ENCODE results near the gene EYS.
"Not testable (repeated sequence)": the region's sequence is repeated elsewhere in the genome, so short reads cannot be mapped to it uniquely, and the experiment has no call there.

Gene EYS

GRCh38 chr6:63788569-63788968, 1918.5 kb downstream of the EYS start:
- no peak for DNase-seq (ENCODE audit: low read depth)

- DNase-seq (ENCODE audit: low read depth) = no peak
Observed at GRCh38 chr6:63787021-63787420, 1920.0 kb downstream of the EYS start.

GRCh38 chr6:63785006-63785405, 1922.0 kb downstream of the EYS start:
- no peak for DNase-seq (ENCODE audit: low read depth)

GRCh38 chr6:63783096-63783495, 1923.9 kb downstream of the EYS start:
- DNase-seq (ENCODE audit: low read depth) = no peak

- no peak for DNase-seq (ENCODE audit: low read depth)
Observed at GRCh38 chr6:63774961-63775360, 1932.1 kb downstream of the EYS start.

- no peak for DNase-seq (ENCODE audit: low read depth)
Observed at GRCh38 chr6:63773200-63773599, 1933.8 kb downstream of the EYS start.

- DNase-seq (ENCODE audit: low read depth) = no peak
Observed at GRCh38 chr6:63765828-63766227, 1941.2 kb downstream of the EYS start.

GRCh38 chr6:63764318-63764916, 1942.6 kb downstream of the EYS start:
- no peak for DNase-seq (ENCODE audit: low read depth)

- no peak for DNase-seq (ENCODE audit: low read depth)
Observed at GRCh38 chr6:63760199-63760598, 1946.8 kb downstream of the EYS start.

- DNase-seq (ENCODE audit: low read depth) = no peak
Observed at GRCh38 chr6:63759605-63760105, 1947.4 kb downstream of the EYS start.

GRCh38 chr6:63757826-63758225, 1949.2 kb downstream of the EYS start:
- no peak for DNase-seq (ENCODE audit: low read depth)

GRCh38 chr6:63757275-63757674, 1949.8 kb downstream of the EYS start:
- DNase-seq (ENCODE audit: low read depth) = not testable (repeated sequence)

- no peak for DNase-seq (ENCODE audit: low read depth)
Observed at GRCh38 chr6:63750400-63750799, 1956.6 kb downstream of the EYS start.

- DNase-seq (ENCODE audit: low read depth) = no peak
Observed at GRCh38 chr6:63745784-63746183, 1961.2 kb downstream of the EYS start.

- DNase-seq (ENCODE audit: low read depth) = no peak
Observed at GRCh38 chr6:63744810-63745209, 1962.2 kb downstream of the EYS start.

- no peak for DNase-seq (ENCODE audit: low read depth)
Observed at GRCh38 chr6:63743691-63744090, 1963.3 kb downstream of the EYS start.

- DNase-seq (ENCODE audit: low read depth) = no peak
Observed at GRCh38 chr6:63742060-63742459, 1965.0 kb downstream of the EYS start.

GRCh38 chr6:63740709-63741108, 1966.3 kb downstream of the EYS start:
- no peak for DNase-seq (ENCODE audit: low read depth)

GRCh38 chr6:63739094-63739687, 1967.8 kb downstream of the EYS start:
- no peak for DNase-seq (ENCODE audit: low read depth)

- not testable (repeated sequence) for DNase-seq (ENCODE audit: low read depth)
Observed at GRCh38 chr6:63738190-63738589, 1968.8 kb downstream of the EYS start.

GRCh38 chr6:63734923-63735322, 1972.1 kb downstream of the EYS start:
- no peak for DNase-seq (ENCODE audit: low read depth)

- no peak for DNase-seq (ENCODE audit: low read depth)
Observed at GRCh38 chr6:63732336-63732735, 1974.7 kb downstream of the EYS start.

- DNase-seq (ENCODE audit: low read depth) = no peak
Observed at GRCh38 chr6:63731930-63732329, 1975.1 kb downstream of the EYS start.

GRCh38 chr6:63730311-63730710, 1976.7 kb downstream of the EYS start:
- no peak for DNase-seq (ENCODE audit: low read depth)
